Ascending aorta (tissue), 2 donors: ENCODE data around the gene TNNI3K. TPM values are rescaled to one million over a fixed set of nuclear protein-coding genes. Genes with fewer than 3 reads are reported as not detected.

ENCODE experiments used
- DNase-seq, 2 donors: peaks; one replicate each; pipeline ENCODE4 v3.0.0-alpha.2; 2019; ENCODE audit warnings: low spot score in 2 of 2
- H3K27ac ChIP-seq, 2 donors: fragments of 200-600 bp; sonication (generic); one replicate each; pipeline ENCODE4 v1.5.1; 2016 to 2017; ENCODE audit warnings: mild to moderate bottlenecking in 1 of 2
- H3K27me3 ChIP-seq: fragments of 200-600 bp; sonication (generic); one replicate; pipeline ENCODE4 v1.5.1; 2017
- H3K36me3 ChIP-seq, 2 donors: fragments of 200-600 bp; sonication (generic); one replicate each; pipeline ENCODE4 v1.5.1; 2016
- H3K4me1 ChIP-seq, 2 donors: fragments of 200-600 bp; sonication (generic); one replicate each; pipeline ENCODE4 v1.5.1; 2016 to 2017; ENCODE audit warnings: mild to moderate bottlenecking in 1 of 2
- H3K4me3 ChIP-seq, 2 donors: fragments of 200-600 bp; sonication (generic); one replicate each; pipeline ENCODE4 v1.5.1; 2016 to 2017; ENCODE audit warnings: mild to moderate bottlenecking in 1 of 2
- H3K9me3 ChIP-seq, 2 donors: fragments of 200-600 bp; sonication (generic); one replicate each; pipeline ENCODE4 v1.5.1; 2016
- CTCF ChIP-seq, 3 experiments: fragments of 200-600 bp in 2 of 3; fragments of 450-650 bp in 1 of 3; sonication (generic) in 2 of 3; IDR thresholded peaks; one replicate each; pipeline ENCODE4 v1.5.1; 2016 to 2019; ENCODE audit warnings: antibody characterized with exemption in 3 of 3, mild to moderate bottlenecking in 1 of 3, moderate library complexity in 1 of 3
- intact Hi-C: fragments of 100-400 bp; cut with DNase I; formaldehyde crosslinking; loops from one replicate; pipeline ENCODE4 v1.15.1; 2023
- total RNA-seq: library from RNA; depleted of rRNA; stranded (reverse); fragments of >200 nt; gene quantifications from one replicate; pipeline ENCODE4 v1.1.0, GENCODE V29; 2016

The TNNI3K gene
- total RNA-seq, 1 donor from 2014 or later = 3.9 TPM

- no peaks in the 10 kb centered on the region for H3K9me3 ChIP-seq
- no peak overlapping the region for H3K4me3 ChIP-seq
- H3K27ac ChIP-seq = no peak overlapping the region
- H3K4me1 ChIP-seq = no peaks in the 10 kb centered on the region
- no peaks in the 10 kb centered on the region for H3K27me3 ChIP-seq
- intact Hi-C loops = no loop called here
- no peaks in the 10 kb centered on the region for H3K36me3 ChIP-seq
- TF ChIP-seq CTCF (IDR thresholded peaks at IDR 0.05) = no peak
- DNase-seq = no peak
Measured at GRCh38 chr1:74420467-74420866, 185.3 kb downstream of the TNNI3K start.

- no peak for DNase-seq
- TF ChIP-seq CTCF (IDR thresholded peaks at IDR 0.05) = no peak
- no peaks in the 10 kb centered on the region for H3K4me1 ChIP-seq
- intact Hi-C loops = no loop called here
- no peaks in the 10 kb centered on the region for H3K27me3 ChIP-seq
- H3K9me3 ChIP-seq = no peaks in the 10 kb centered on the region
- H3K36me3 ChIP-seq = no peaks in the 10 kb centered on the region
- H3K4me3 ChIP-seq = no peak overlapping the region
- H3K27ac ChIP-seq = no peak overlapping the region
Measured at GRCh38 chr1:74422421-74423292, 187.5 kb downstream of the TNNI3K start.

- DNase-seq = no peak
- no peaks in the 10 kb centered on the region for H3K36me3 ChIP-seq
- no peaks in the 10 kb centered on the region for H3K27me3 ChIP-seq
- H3K4me3 ChIP-seq = no peak overlapping the region
- H3K27ac ChIP-seq = no peak overlapping the region
- intact Hi-C loops = no loop called here
- no peak for TF ChIP-seq CTCF (IDR thresholded peaks at IDR 0.05)
- no peaks in the 10 kb centered on the region for H3K9me3 ChIP-seq
- H3K4me1 ChIP-seq = no peaks in the 10 kb centered on the region
Measured at GRCh38 chr1:74423471-74423870, 188.3 kb downstream of the TNNI3K start.

GRCh38 chr1:74425676-74426075 lies 190.5 kb downstream of the TNNI3K start:
- no peaks in the 10 kb centered on the region for H3K27me3 ChIP-seq
- H3K36me3 ChIP-seq = no peaks in the 10 kb centered on the region
- H3K4me3 ChIP-seq = no peak overlapping the region
- TF ChIP-seq CTCF (IDR thresholded peaks at IDR 0.05) = no peak
- H3K27ac ChIP-seq = no peak overlapping the region
- intact Hi-C loops = no loop called here
- DNase-seq = no peak
- no peaks in the 10 kb centered on the region for H3K9me3 ChIP-seq
- H3K4me1 ChIP-seq = no peaks in the 10 kb centered on the region

GRCh38 chr1:74426208-74426937 lies 191.2 kb downstream of the TNNI3K start:
- intact Hi-C loops = no loop called here
- no peak for DNase-seq
- no peaks in the 10 kb centered on the region for H3K27me3 ChIP-seq
- no peak for TF ChIP-seq CTCF (IDR thresholded peaks at IDR 0.05)
- no peak overlapping the region for H3K4me3 ChIP-seq
- H3K27ac ChIP-seq = no peak overlapping the region
- H3K36me3 ChIP-seq = no peaks in the 10 kb centered on the region
- H3K4me1 ChIP-seq = no peaks in the 10 kb centered on the region
- H3K9me3 ChIP-seq = no peaks in the 10 kb centered on the region
